ENCODE results near the gene KIF3A. TPM values are rescaled to one million over a fixed set of nuclear protein-coding genes. Genes with fewer than 3 reads are reported as not detected.

KIF3A gene
- total RNA-seq, 1 experiment from 2014 or later: 13.2 TPM

DNA sequence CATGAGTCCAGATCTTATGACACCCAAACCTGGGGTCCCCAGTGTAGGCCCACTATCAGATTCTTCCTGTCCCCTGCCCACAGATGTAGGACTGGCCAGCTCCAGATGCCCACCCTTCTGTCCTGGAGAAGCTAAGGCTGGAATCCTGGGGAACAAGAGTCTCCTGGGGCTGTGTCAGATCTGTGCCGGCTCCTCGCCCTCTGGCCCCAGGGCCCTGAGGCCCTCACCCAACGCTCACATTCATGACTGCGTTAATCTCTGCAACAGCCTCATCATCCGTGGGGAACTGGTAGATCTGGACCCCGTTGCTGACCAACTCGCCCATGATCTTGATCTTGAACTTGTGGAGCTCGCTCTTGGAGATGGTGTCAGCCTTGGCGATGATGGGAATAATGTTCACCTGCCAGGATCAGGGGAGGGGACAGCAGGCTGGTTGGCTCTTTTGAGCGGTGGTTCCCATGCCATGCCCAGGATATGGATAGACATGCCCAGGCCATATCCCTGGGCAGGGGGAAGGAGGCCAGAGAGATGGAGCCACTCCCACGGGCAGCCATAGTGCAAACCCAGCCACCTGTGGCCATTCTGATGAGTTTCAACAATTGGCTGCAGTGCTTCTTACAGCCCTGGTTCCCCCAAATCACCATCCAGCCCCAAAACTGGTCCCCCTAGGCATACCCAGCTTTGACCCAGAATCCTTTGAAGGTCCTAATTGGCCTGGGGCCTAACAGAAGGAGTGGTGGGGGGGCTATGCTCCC lies 25.1 kb upstream of the KIF3A start:
- no peak overlapping the region for H3K9ac ChIP-seq (ENCODE audit: extremely low read depth, insufficient read length, low read length)
- H3K27ac Mint-ChIP-seq: no peak overlapping the region
- H2BK5ac ChIP-seq (ENCODE audit: insufficient read length, low read length): no peak overlapping the region
- H4K20me1 ChIP-seq (ENCODE audit: control insufficient read depth, insufficient read depth, insufficient read length): peaks cover 2% of the 10 kb centered on the region
- no peak overlapping the region for H3K18ac ChIP-seq (ENCODE audit: insufficient read length, low read depth, low read length)
- DNase-seq: no peak
- no peak overlapping the region for H4K5ac ChIP-seq (ENCODE audit: insufficient read length, low read depth, low read length)
- H3K36me3 Mint-ChIP-seq (ENCODE audit: insufficient read depth in 1 of 3, low read depth in 3 of 3): peaks cover 5 to 36% (median 21%) of the 10 kb centered on the region in 3 experiments; a peak in 6 of 7 replicates
- no peak overlapping the region for H3K4me2 ChIP-seq (ENCODE audit: insufficient read depth, insufficient read length, low read length)
- no peak overlapping the region for H2BK15ac ChIP-seq (ENCODE audit: low read depth, low read length)
- H2BK120ac ChIP-seq (ENCODE audit: low read depth, low read length, poor library complexity, severe bottlenecking): no peak overlapping the region
- no CpG with 5 or more reads among the region's 11 CpGs for WGBS (ENCODE audit: extremely low coverage, insufficient read length, low lambda C conversion rate)
- H3K23ac ChIP-seq (ENCODE audit: insufficient read length, low read depth, low read length): no peak overlapping the region
- H3K79me1 ChIP-seq (ENCODE audit: insufficient read depth, low read depth, low read length, poor library complexity, severe bottlenecking): no peaks in the 10 kb centered on the region
- no peak overlapping the region for H2BK20ac ChIP-seq (ENCODE audit: low read depth, low read length, poor library complexity, severe bottlenecking)
- H3K9me3 Mint-ChIP-seq: no peaks in the 10 kb centered on the region
- no peak for TF ChIP-seq CTCF (conservative IDR thresholded peaks at IDR 0.05)
- H3K4me1 ChIP-seq (ENCODE audit: insufficient read depth, low read length): no peaks in the 10 kb centered on the region
- H3K79me2 ChIP-seq (ENCODE audit: insufficient read depth, low read length): no peaks in the 10 kb centered on the region
- H4K8ac ChIP-seq (replicated peaks; ENCODE audit: insufficient read length, low read depth, low read length): no peak overlapping the region
- no peak overlapping the region for H3K4me3 Mint-ChIP-seq
- no peak overlapping the region for H4K91ac ChIP-seq (ENCODE audit: insufficient read length, low read depth, low read length)
- no peaks in the 10 kb centered on the region for H3K23me2 ChIP-seq (ENCODE audit: insufficient read length, low read depth, low read length, poor library complexity, severe bottlenecking)
- no peak overlapping the region for H2AK5ac ChIP-seq (ENCODE audit: insufficient read length, low read length)
- no peaks in the 10 kb centered on the region; the same call in 1 of the 2 replicates for H3K27me3 Mint-ChIP-seq (ENCODE audit: low read depth)
- no peak overlapping the region for H3T11ph ChIP-seq (ENCODE audit: low read length)
- no peak overlapping the region for H2BK12ac ChIP-seq (ENCODE audit: insufficient read length, low read depth, low read length)
- H3K4ac ChIP-seq (ENCODE audit: low read depth, low read length): no peak overlapping the region
- no peaks in the 10 kb centered on the region for H3K27me3 ChIP-seq (ENCODE audit: insufficient read depth, low read length)
- no peaks in the 10 kb centered on the region for H3K9me3 ChIP-seq (ENCODE audit: control insufficient read depth, low read depth, low read length)
- no peaks in the 10 kb centered on the region for H3K4me1 Mint-ChIP-seq
- no peak overlapping the region for H2AFZ ChIP-seq (ENCODE audit: low read length)
- H3K27ac ChIP-seq (ENCODE audit: insufficient read length, low read depth, low read length): no peak overlapping the region
- H3K14ac ChIP-seq (ENCODE audit: insufficient read depth, low read length): no peak overlapping the region
- no peak overlapping the region for H3K56ac ChIP-seq (ENCODE audit: insufficient read length, low read depth, low read length)
